Panc1 (cell line): ENCODE results near the gene GALNTL6. TPM values are rescaled to one million over a fixed set of nuclear protein-coding genes. Genes with fewer than 3 reads are reported as not detected.

Experiments used
- ATAC-seq: fragments of 200-7000 bp; cut with Tn5 transposase; 2 replicates; pipeline ENCODE4 v1.9.1; 2020; ENCODE audit warnings: mild to moderate bottlenecking, moderate library complexity
- BruUV-seq: library from RNA; stranded (reverse); fragments of 400-500 nt; replicated peaks from 2 replicates; lab custom pipeline; 2021; lab: Mats Ljungman, UMichigan
- CTCF ChIA-PET: fragments of 300-600 bp; sonication (Branson Sonifier 250); formaldehyde crosslinking; loops from one replicate; lab custom pipeline; 2022; ENCODE audit warnings: antibody characterized with exemption; lab: Charles Lee
- POLR2A ChIA-PET: fragments of 300-600 bp; sonication (Branson Sonifier 250); formaldehyde crosslinking; loops from one replicate; lab custom pipeline; 2022; ENCODE audit warnings: antibody characterized with exemption; lab: Charles Lee
- DNase-seq: peaks from one replicate; pipeline ENCODE4 v3.0.0-alpha.2; 2010; ENCODE audit warnings: low read depth, low spot score
- H3K27ac ChIP-seq: 2 replicates; pipeline ENCODE4 v1.5.1; 2011; ENCODE audit warnings: mild to moderate bottlenecking, low read length, inconsistent platforms
- H3K27me3 ChIP-seq: fragments of 200-500 bp; sonication (Bioruptor generic); 2 replicates; pipeline ENCODE4 v1.6.0; 2014; ENCODE audit warnings: low read length, inconsistent platforms; ENCODE audit not compliant: control insufficient read depth, insufficient read depth
- H3K36me3 ChIP-seq: fragments of 200-500 bp; sonication (Bioruptor generic); 2 replicates; pipeline ENCODE4 v1.5.1; 2014; ENCODE audit warnings: inconsistent platforms, mild to moderate bottlenecking, low read length, moderate library complexity; ENCODE audit not compliant: control insufficient read depth, insufficient read depth
- H3K4me1 ChIP-seq: 2 replicates; pipeline ENCODE4 v1.5.1; 2011; ENCODE audit warnings: inconsistent platforms, mild to moderate bottlenecking, low read length, moderate library complexity; ENCODE audit not compliant: control insufficient read depth, insufficient read depth
- H3K4me3 ChIP-seq, 2 experiments: 2 replicates each; pipeline ENCODE4 v1.5.1; 2011 to 2012; ENCODE audit warnings: low read depth in 2 of 2, low read length in 2 of 2, mild to moderate bottlenecking in 2 of 2, inconsistent platforms in 1 of 2, moderate library complexity in 1 of 2
- H3K9me3 ChIP-seq: fragments of 200-500 bp; sonication (Bioruptor generic); 2 replicates; pipeline ENCODE4 v1.5.1; 2014; ENCODE audit warnings: low read depth, mild to moderate bottlenecking, inconsistent platforms, low read length, moderate library complexity; ENCODE audit not compliant: control insufficient read depth, insufficient read depth
- POLR2AphosphoS5 ChIP-seq: IDR thresholded peaks from 2 replicates; pipeline ENCODE4 v1.6.1; 2012; ENCODE audit warnings: mild to moderate bottlenecking, low read depth, low read length, moderate library complexity
- SIN3A ChIP-seq: IDR thresholded peaks from 2 replicates; pipeline ENCODE4 v1.6.1; 2012; ENCODE audit warnings: low read depth, mild to moderate bottlenecking, low read length, moderate library complexity, borderline replicate concordance; ENCODE audit not compliant: insufficient read depth
- TCF7L2 ChIP-seq: IDR thresholded peaks from 2 replicates; pipeline ENCODE4 v1.6.1; 2011; ENCODE audit warnings: mild to moderate bottlenecking, low read depth, low read length, inconsistent platforms
- in situ Hi-C: cut with HindIII; loops from 2 replicates; pipeline ENCODE4 v1.10.0; 2016; ENCODE audit warnings: low sequenced_read_pairs, low pct_unique_long_range_greater_than_20kb
- intact Hi-C: fragments of 100-400 bp; cut with micrococcal nuclease; formaldehyde crosslinking; loops from one replicate; pipeline ENCODE4 v1.10.0; 2022; ENCODE audit not compliant: unreplicated experiment
- total RNA-seq: library from RNA; stranded (reverse); gene quantifications from one replicate; pipeline ENCODE4 v1.2.1, GENCODE V29; 2021; ENCODE audit not compliant: unreplicated experiment
- TF ChIP-seq, protein P1 (sequence below): fragments of 450-650 bp; IDR thresholded peaks from 2 replicates; pipeline ENCODE4 v1.5.1; 2017; ENCODE audit warnings: mild to moderate bottlenecking
- TF ChIP-seq, protein P2 (sequence below), 2 experiments: IDR thresholded peaks; 2 replicates each; pipeline ENCODE4 v1.6.1; 2011 to 2012; ENCODE audit warnings: low read depth in 2 of 2, control low read depth in 1 of 2, low read length in 1 of 2, mild to moderate bottlenecking in 1 of 2, moderate library complexity in 1 of 2; ENCODE audit not compliant: insufficient read depth in 1 of 2

Gene GALNTL6
- total RNA-seq, 1 experiment from 2014 or later, result not detected

DNA sequence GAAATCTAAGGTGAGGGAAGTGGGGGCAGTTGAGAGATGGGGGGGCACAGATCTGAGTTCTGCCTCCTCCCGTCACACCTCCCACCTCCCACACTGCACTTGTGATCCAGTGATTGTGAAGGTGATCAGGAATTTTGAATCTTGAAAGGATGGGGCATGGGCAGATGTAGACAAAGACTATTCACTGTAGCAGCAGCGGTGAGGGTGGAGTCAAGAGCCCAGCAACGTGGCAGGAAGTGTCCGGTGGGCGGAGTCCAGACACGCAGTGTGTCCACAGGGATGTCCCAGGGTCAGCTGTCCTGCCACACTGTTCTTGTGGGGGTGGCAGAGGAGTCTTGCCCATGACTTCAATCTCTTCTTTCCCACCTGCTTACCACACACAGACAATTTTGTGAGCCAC, 1024.9 kb downstream of the GALNTL6 start:
- Histone ChIP-seq H3K27ac (no peak overlapping the region), H3K4me3 (no peak overlapping the region), H3K36me3 (no peaks in the 10 kb centered on the region), H3K27me3 (no peaks in the 10 kb centered on the region), H3K9me3 (no peaks in the 10 kb centered on the region), H3K4me1 (no peaks in the 10 kb centered on the region)
- TF ChIP-seq, protein P1, sequence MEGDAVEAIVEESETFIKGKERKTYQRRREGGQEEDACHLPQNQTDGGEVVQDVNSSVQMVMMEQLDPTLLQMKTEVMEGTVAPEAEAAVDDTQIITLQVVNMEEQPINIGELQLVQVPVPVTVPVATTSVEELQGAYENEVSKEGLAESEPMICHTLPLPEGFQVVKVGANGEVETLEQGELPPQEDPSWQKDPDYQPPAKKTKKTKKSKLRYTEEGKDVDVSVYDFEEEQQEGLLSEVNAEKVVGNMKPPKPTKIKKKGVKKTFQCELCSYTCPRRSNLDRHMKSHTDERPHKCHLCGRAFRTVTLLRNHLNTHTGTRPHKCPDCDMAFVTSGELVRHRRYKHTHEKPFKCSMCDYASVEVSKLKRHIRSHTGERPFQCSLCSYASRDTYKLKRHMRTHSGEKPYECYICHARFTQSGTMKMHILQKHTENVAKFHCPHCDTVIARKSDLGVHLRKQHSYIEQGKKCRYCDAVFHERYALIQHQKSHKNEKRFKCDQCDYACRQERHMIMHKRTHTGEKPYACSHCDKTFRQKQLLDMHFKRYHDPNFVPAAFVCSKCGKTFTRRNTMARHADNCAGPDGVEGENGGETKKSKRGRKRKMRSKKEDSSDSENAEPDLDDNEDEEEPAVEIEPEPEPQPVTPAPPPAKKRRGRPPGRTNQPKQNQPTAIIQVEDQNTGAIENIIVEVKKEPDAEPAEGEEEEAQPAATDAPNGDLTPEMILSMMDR, result no peak
- TF ChIP-seq, protein P2, sequence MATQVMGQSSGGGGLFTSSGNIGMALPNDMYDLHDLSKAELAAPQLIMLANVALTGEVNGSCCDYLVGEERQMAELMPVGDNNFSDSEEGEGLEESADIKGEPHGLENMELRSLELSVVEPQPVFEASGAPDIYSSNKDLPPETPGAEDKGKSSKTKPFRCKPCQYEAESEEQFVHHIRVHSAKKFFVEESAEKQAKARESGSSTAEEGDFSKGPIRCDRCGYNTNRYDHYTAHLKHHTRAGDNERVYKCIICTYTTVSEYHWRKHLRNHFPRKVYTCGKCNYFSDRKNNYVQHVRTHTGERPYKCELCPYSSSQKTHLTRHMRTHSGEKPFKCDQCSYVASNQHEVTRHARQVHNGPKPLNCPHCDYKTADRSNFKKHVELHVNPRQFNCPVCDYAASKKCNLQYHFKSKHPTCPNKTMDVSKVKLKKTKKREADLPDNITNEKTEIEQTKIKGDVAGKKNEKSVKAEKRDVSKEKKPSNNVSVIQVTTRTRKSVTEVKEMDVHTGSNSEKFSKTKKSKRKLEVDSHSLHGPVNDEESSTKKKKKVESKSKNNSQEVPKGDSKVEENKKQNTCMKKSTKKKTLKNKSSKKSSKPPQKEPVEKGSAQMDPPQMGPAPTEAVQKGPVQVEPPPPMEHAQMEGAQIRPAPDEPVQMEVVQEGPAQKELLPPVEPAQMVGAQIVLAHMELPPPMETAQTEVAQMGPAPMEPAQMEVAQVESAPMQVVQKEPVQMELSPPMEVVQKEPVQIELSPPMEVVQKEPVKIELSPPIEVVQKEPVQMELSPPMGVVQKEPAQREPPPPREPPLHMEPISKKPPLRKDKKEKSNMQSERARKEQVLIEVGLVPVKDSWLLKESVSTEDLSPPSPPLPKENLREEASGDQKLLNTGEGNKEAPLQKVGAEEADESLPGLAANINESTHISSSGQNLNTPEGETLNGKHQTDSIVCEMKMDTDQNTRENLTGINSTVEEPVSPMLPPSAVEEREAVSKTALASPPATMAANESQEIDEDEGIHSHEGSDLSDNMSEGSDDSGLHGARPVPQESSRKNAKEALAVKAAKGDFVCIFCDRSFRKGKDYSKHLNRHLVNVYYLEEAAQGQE (IDR thresholded peaks at IDR 0.05; ENCODE audit: insufficient read depth in 1 of 2, low read depth in 2 of 2, low read length in 1 of 2), result no peak
- TF ChIP-seq SIN3A, result no peak
- ChIA-PET POLR2A (no interaction called here), CTCF (no interaction called here)
- DNase-seq (no peak), ATAC-seq (no peak)
- no TSS peak for BruUV-seq
- intact Hi-C loops, result loop anchor here (10.0 kb wide), 1 partner anchor 993 kb away; no protein-coding TSS in a partner anchor
- in situ Hi-C loops, result no loop called here

DNA sequence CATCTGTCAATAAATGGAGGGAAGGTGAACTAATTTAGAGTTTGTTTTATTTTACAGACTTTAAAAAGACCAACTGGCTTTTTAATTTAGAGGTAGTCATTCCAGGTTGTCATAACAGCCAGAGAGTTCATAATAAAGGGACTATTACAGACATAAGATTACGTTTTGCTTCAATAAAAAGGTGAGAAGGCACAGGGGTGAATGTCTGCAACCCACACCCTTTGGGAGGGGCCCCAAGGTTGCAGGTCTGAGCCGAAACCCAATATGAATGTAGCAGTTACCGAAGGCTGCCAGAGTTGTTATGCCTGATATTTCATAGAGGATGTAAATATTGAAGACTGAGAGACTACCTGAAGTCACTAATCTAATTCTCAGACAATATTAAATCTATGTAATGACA, 1025.7 kb downstream of the GALNTL6 start:
- no peaks in the 10 kb centered on the region for H3K9me3 ChIP-seq
- no peaks in the 10 kb centered on the region for H3K27me3 ChIP-seq
- ATAC-seq (no peak), DNase-seq (no peak)
- no peak overlapping the region for H3K27ac ChIP-seq
- BruUV-seq, result no TSS peak
- POLR2A ChIA-PET, result no interaction called here
- H3K4me3 ChIP-seq, result no peak overlapping the region
- CTCF ChIA-PET, result no interaction called here
- H3K4me1 ChIP-seq, result no peaks in the 10 kb centered on the region
- intact Hi-C loops, result loop anchor here (10.0 kb wide), 1 partner anchor 994 kb away; no protein-coding TSS in a partner anchor
- in situ Hi-C loops, result no loop called here
- no peaks in the 10 kb centered on the region for H3K36me3 ChIP-seq
- TF ChIP-seq TCF7L2 (no peak), POLR2AphosphoS5 (no peak), SIN3A (no peak)
- TF ChIP-seq, protein P2 (IDR thresholded peaks at IDR 0.05; ENCODE audit: insufficient read depth in 1 of 2, low read depth in 2 of 2, low read length in 1 of 2), result no peak
- TF ChIP-seq, protein P1, result no peak
